DOHH2 (cell line): ENCODE data around the gene ACSM2A.

Source experiments
- CTCF ChIP-seq: fragments of 200-600 bp; sonication (generic); IDR thresholded peaks from one replicate; pipeline ENCODE4 v1.5.1; 2014; ENCODE audit warnings: antibody characterized with exemption, mild to moderate bottlenecking, low read depth, low read length; ENCODE audit not compliant: poor library complexity, severe bottlenecking
- EZH2phosphoT487 ChIP-seq: fragments of 200-600 bp; sonication (generic); IDR thresholded peaks from 2 replicates; pipeline ENCODE4 v1.6.1; 2017; ENCODE audit warnings: borderline replicate concordance, mild to moderate bottlenecking, antibody characterized with exemption, low read length, moderate library complexity, mixed read lengths

- TF ChIP-seq CTCF (no peak), EZH2phosphoT487 (no peak)
Observed at GRCh38 chr16:20507280-20507679, 56.0 kb downstream of the ACSM2A start.
